Testis (tissue), 3 donors: Measurements from ENCODE around the gene MTUS2. TPM values are rescaled to one million over a fixed set of nuclear protein-coding genes. Genes with fewer than 3 reads are reported as not detected.

ENCODE experiments used
- DNase-seq: peaks from one replicate; pipeline ENCODE4 v3.0.0-alpha.2; 2019
- H3K27ac ChIP-seq, 2 donors: fragments of 200-600 bp; sonication (generic); one replicate each; pipeline ENCODE4 v1.5.1; 2019
- H3K27me3 ChIP-seq: fragments of 200-600 bp; sonication (generic); one replicate; pipeline ENCODE4 v1.5.1; 2019
- H3K36me3 ChIP-seq: fragments of 200-600 bp; sonication (generic); one replicate; pipeline ENCODE4 v1.5.1; 2017; ENCODE audit warnings: low read depth; ENCODE audit errors: missing control alignments
- H3K4me1 ChIP-seq: fragments of 200-600 bp; sonication (generic); one replicate; pipeline ENCODE4 v1.5.1; 2019
- H3K4me3 ChIP-seq, 2 donors: fragments of 200-600 bp; sonication (generic); one replicate each; pipeline ENCODE4 v1.5.1; 2017 to 2019
- H3K9me3 ChIP-seq: fragments of 200-600 bp; sonication (generic); one replicate; pipeline ENCODE4 v1.5.1; 2017
- POLR2A ChIP-seq: fragments of 450-650 bp; IDR thresholded peaks from one replicate; pipeline ENCODE4 v1.6.1; 2017; ENCODE audit warnings: antibody characterized with exemption, mild to moderate bottlenecking, moderate library complexity
- WGBS, 2 donors: methylation state at CpG; one replicate each; pipeline ENCODE4 v1.1.5; 2018; 5-methylcytosine and 5-hydroxymethylcytosine counted together
- intact Hi-C: fragments of 100-400 bp; cut with DNase I; formaldehyde crosslinking; loops from one replicate; pipeline ENCODE4 v1.15.1; 2023; ENCODE audit warnings: low total_unique reads
- polyA plus RNA-seq: library from polyadenylated mRNA; stranded (reverse); fragments of 350-450 nt; fragmentation: Illumina TruSeq; extraction: RNeasy Lipid Tissue Mini Kit (QIAGEN cat#74804); gene quantifications from one replicate; pipeline ENCODE4 v1.2.3, GENCODE V29; 2014; ENCODE audit warnings: low read depth, low replicate concordance; ENCODE audit not compliant: insufficient read depth
- total RNA-seq, 2 donors: library from RNA; depleted of rRNA; stranded (reverse); fragments of >200 nt; gene quantifications; one replicate each; pipeline ENCODE4 v1.2.3, GENCODE V29; 2016
- TF ChIP-seq, protein P1 (sequence below), 3 experiments: fragments of 450-650 bp in 2 of 3; fragments of 200-600 bp in 1 of 3; sonication (generic) in 1 of 3; IDR thresholded peaks; one replicate each; pipeline ENCODE4 v1.5.1; 2016 to 2019; ENCODE audit warnings: antibody characterized with exemption in 3 of 3, mild to moderate bottlenecking in 2 of 3, moderate library complexity in 1 of 3

Gene MTUS2
- total and polyA plus RNA-seq, 3 donors from 2014 or later = 2.1 to 9.2 (median 8.3) TPM

DNA sequence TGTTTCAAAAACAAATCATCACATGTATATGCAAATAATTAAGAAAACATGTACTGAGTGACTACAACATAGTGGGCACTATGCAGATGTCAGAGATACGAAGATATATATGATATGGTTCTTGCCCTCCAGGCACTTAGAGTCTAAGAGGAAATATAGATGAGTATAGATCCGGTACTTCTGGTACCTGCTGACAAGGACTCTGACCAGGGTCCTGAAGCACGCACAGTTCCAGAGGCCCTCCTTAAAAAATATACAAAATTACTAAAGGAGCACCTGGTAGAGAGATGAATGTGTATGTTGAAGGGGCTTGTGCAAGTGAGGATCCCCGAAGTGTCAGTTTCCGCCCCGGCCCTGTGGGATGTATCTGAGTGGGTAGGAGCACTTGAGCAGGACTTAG is 31.3 kb downstream of the MTUS2 start:
- no peak overlapping the region for H3K27ac ChIP-seq
- H3K27me3 ChIP-seq = no peaks in the 10 kb centered on the region
- no peak overlapping the region for H3K4me3 ChIP-seq
- no peaks in the 10 kb centered on the region for H3K4me1 ChIP-seq
- intact Hi-C loops = no loop called here
- H3K9me3 ChIP-seq = no peaks in the 10 kb centered on the region
- DNase-seq = no peak
- WGBS, 2 donors = 72 to 73% methylated on average over 6 of the region's 6 CpGs
- TF ChIP-seq, protein P1, sequence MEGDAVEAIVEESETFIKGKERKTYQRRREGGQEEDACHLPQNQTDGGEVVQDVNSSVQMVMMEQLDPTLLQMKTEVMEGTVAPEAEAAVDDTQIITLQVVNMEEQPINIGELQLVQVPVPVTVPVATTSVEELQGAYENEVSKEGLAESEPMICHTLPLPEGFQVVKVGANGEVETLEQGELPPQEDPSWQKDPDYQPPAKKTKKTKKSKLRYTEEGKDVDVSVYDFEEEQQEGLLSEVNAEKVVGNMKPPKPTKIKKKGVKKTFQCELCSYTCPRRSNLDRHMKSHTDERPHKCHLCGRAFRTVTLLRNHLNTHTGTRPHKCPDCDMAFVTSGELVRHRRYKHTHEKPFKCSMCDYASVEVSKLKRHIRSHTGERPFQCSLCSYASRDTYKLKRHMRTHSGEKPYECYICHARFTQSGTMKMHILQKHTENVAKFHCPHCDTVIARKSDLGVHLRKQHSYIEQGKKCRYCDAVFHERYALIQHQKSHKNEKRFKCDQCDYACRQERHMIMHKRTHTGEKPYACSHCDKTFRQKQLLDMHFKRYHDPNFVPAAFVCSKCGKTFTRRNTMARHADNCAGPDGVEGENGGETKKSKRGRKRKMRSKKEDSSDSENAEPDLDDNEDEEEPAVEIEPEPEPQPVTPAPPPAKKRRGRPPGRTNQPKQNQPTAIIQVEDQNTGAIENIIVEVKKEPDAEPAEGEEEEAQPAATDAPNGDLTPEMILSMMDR (IDR thresholded peaks at IDR 0.05) = no peak
- TF ChIP-seq POLR2A = no peak
- H3K36me3 ChIP-seq = no peaks in the 10 kb centered on the region

GRCh38 chr13:28854657-28855056 is 34.5 kb downstream of the MTUS2 start:
- H3K36me3 ChIP-seq = no peaks in the 10 kb centered on the region
- H3K9me3 ChIP-seq = no peaks in the 10 kb centered on the region
- H3K27ac ChIP-seq = no peak overlapping the region
- TF ChIP-seq POLR2A = no peak
- TF ChIP-seq, protein P1 (IDR thresholded peaks at IDR 0.05) = no peak
- no peaks in the 10 kb centered on the region for H3K4me1 ChIP-seq
- H3K27me3 ChIP-seq = no peaks in the 10 kb centered on the region
- 39 to 62% methylated on average over 4 of the region's 4 CpGs for WGBS, 2 donors
- DNase-seq = no peak
- H3K4me3 ChIP-seq = no peak overlapping the region
- intact Hi-C loops = no loop called here

GRCh38 chr13:28856287-28856686 is 36.1 kb downstream of the MTUS2 start:
- Histone ChIP-seq H3K9me3 (no peaks in the 10 kb centered on the region), H3K36me3 (no peaks in the 10 kb centered on the region), H3K4me3 (no peak overlapping the region), H3K27ac (no peak overlapping the region), H3K4me1 (no peaks in the 10 kb centered on the region), H3K27me3 (no peaks in the 10 kb centered on the region)
- 88 to 90% methylated on average over 5 to 6 of the region's 6 CpGs for WGBS, 2 donors
- DNase-seq = no peak
- TF ChIP-seq, protein P1 (IDR thresholded peaks at IDR 0.05) = no peak
- TF ChIP-seq POLR2A = no peak
- intact Hi-C loops = no loop called here

DNA sequence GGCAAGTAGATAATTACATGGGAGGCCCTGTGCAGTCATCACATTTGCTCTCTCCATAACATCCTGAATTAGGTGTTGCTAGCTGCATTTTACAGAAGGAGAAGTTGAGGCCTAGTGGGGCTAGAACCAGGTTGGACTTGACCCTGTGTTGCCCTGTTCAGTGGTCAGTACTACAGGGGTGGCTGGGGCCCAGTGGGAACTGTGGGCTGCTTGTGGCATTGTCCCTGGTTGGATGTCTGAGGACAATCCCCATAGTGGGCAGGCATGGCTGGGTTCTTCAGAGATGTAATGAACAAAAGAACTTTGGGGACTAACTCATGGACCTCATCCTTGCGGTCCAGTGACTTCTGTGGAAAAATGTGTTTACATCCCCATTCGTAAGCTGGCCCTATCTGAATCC is 38.9 kb downstream of the MTUS2 start:
- TF ChIP-seq, protein P1 (IDR thresholded peaks at IDR 0.05) = no peak
- TF ChIP-seq POLR2A = no peak
- H3K9me3 ChIP-seq = no peaks in the 10 kb centered on the region
- no peak for DNase-seq
- no peak overlapping the region for H3K4me3 ChIP-seq
- no peak overlapping the region for H3K27ac ChIP-seq
- intact Hi-C loops = no loop called here
- H3K27me3 ChIP-seq = no peaks in the 10 kb centered on the region
- WGBS, 2 donors = 92 to 100% methylated on average over 2 of the region's 2 CpGs
- H3K36me3 ChIP-seq = no peaks in the 10 kb centered on the region
- no peaks in the 10 kb centered on the region for H3K4me1 ChIP-seq

DNA sequence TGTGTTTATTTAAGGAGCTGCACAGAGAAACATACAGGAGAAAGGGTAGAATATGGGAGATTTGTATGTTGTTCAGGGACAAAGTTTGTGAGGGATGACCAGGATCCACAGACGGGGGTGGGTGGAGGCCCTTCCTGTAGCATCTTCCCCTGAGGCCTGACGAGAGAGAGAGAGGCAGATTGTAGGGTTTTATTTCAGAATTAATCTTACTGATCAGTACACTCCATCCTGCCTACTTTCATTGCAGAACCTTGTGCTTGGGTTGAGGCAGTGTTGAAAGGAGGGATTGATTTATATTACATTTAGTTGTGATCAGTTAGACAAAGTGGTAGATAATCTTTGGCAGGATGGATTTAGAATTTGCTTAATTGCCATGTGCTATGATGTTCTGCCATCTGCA is 39.6 kb downstream of the MTUS2 start:
- no peak for DNase-seq
- no peaks in the 10 kb centered on the region for H3K36me3 ChIP-seq
- no peaks in the 10 kb centered on the region for H3K4me1 ChIP-seq
- H3K27ac ChIP-seq = no peak overlapping the region
- 66 to 77% methylated on average over 2 of the region's 2 CpGs for WGBS, 2 donors
- no peaks in the 10 kb centered on the region for H3K9me3 ChIP-seq
- no peak for TF ChIP-seq POLR2A
- TF ChIP-seq, protein P1 (IDR thresholded peaks at IDR 0.05) = no peak
- no peaks in the 10 kb centered on the region for H3K27me3 ChIP-seq
- intact Hi-C loops = no loop called here
- H3K4me3 ChIP-seq = no peak overlapping the region
